Adrenal gland (tissue), 5 donors: ENCODE results near the gene FMNL2.

ENCODE experiments used
- POLR2A ChIP-seq, 2 donors: fragments of 450-650 bp; IDR thresholded peaks; one replicate each; pipeline ENCODE4 v1.6.1; 2017; ENCODE audit warnings: antibody characterized with exemption in 2 of 2, mild to moderate bottlenecking in 2 of 2, moderate library complexity in 1 of 2
- TF ChIP-seq, protein P1 (sequence below), 6 experiments: fragments of 450-650 bp in 4 of 6; fragments of 200-600 bp in 2 of 6; sonication (generic) in 1 of 6; IDR thresholded peaks; 1 replicate in 5 of 6; 2 replicates in 1 of 6; pipeline versions ENCODE4 v1.5.1 to v1.8.0; 2016 to 2021; ENCODE audit warnings: antibody characterized with exemption in 6 of 6, mild to moderate bottlenecking in 2 of 6, moderate library complexity in 1 of 6
- donor health status: DM: no; HTN: no; CAD: no.

DNA sequence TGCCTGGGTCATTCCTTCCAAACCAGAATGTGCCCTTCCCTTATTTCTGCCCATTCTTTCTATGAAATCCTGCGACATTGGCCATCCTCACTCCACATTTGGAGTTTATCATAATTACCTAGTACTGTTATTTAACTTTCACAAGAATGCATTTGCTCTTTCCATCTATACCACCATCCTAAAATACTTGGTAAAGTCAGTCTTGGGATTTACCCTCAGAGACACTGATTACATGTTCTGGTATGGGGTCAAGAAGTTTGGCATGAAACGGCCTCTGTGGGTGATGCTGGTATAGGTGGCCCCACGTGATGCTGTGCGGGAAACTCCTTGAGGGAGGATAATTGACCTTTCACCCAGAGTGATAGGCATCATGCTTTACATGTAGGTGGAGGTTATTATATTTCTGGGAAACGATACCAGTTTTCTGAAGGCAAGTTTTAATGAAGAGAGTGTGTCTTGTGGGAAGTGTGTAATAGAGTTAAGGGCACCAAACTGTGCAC is 123.5 kb downstream of the FMNL2 start:
- TF ChIP-seq, protein P1, sequence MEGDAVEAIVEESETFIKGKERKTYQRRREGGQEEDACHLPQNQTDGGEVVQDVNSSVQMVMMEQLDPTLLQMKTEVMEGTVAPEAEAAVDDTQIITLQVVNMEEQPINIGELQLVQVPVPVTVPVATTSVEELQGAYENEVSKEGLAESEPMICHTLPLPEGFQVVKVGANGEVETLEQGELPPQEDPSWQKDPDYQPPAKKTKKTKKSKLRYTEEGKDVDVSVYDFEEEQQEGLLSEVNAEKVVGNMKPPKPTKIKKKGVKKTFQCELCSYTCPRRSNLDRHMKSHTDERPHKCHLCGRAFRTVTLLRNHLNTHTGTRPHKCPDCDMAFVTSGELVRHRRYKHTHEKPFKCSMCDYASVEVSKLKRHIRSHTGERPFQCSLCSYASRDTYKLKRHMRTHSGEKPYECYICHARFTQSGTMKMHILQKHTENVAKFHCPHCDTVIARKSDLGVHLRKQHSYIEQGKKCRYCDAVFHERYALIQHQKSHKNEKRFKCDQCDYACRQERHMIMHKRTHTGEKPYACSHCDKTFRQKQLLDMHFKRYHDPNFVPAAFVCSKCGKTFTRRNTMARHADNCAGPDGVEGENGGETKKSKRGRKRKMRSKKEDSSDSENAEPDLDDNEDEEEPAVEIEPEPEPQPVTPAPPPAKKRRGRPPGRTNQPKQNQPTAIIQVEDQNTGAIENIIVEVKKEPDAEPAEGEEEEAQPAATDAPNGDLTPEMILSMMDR (IDR thresholded peaks at IDR 0.05), result no peak
- no peak for TF ChIP-seq POLR2A (IDR thresholded peaks at IDR 0.05)
